Measurements from ENCODE around the gene RALY. TPM values are rescaled to one million over a fixed set of nuclear protein-coding genes. Genes with fewer than 3 reads are reported as not detected.

Gene RALY
- total RNA-seq, 1 donor from 2014 or later, result 153 TPM

DNA sequence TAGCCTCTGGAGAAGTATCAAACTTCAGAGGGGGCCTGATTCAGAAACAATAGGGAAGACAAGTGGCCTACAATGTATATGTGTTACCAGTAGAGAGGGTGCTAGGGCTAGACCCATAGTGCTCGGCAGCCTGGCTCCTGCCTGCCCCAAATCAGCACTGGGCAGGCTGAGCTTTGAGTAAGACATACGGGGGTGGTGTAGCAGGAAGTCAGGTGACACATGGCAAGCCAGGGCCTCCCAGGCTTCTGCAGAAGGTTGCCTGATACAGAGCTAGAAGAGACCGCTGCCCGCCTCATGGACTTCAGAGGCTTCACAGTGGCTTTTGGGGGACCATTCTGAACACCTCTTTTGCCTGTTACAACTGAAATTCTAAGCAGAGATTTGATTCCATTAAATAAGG, 43.4 kb downstream of the RALY start:
- Mint-ChIP-seq H3K36me3 (ENCODE audit: low read depth) (peaks cover 19% of the 10 kb centered on the region), H3K4me3 (peak overlapping the region; percentile 60), H3K27me3 (no peaks in the 10 kb centered on the region), H3K9me3 (no peaks in the 10 kb centered on the region), H3K27ac (peak overlapping the region; percentile 76), H3K4me1 (peaks cover 36% of the 10 kb centered on the region)
- intact Hi-C loops (cut with micrococcal nuclease), result no loop called here
- DNase-seq, result peak; percentile 80

DNA sequence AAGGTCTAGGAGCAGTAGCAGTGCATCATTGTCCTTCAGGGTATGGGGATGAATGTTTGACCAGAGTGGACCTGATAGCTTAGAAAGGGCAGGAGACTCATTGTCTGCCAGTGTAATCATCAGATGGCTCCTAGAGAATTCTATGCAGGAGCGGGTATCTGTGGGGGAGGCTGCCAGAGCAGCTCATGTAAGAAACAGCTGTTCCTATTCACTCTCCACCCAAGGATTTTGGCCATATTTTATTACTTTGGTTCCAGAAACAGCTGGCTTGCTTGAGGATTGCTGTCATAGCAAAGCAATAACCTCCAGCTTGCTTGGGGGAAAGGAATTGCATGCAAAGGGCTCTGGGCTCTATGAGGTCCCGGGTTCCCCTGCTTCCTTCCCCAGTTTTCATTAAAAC, 44.1 kb downstream of the RALY start:
- peaks cover 35% of the 10 kb centered on the region for H3K4me1 Mint-ChIP-seq
- H3K27me3 Mint-ChIP-seq, result no peaks in the 10 kb centered on the region
- H3K36me3 Mint-ChIP-seq (ENCODE audit: low read depth), result peaks cover 16% of the 10 kb centered on the region
- intact Hi-C loops (cut with micrococcal nuclease), result no loop called here
- no peak overlapping the region for H3K4me3 Mint-ChIP-seq
- DNase-seq, result no peak
- H3K27ac Mint-ChIP-seq, result no peak overlapping the region
- no peaks in the 10 kb centered on the region for H3K9me3 Mint-ChIP-seq

DNA sequence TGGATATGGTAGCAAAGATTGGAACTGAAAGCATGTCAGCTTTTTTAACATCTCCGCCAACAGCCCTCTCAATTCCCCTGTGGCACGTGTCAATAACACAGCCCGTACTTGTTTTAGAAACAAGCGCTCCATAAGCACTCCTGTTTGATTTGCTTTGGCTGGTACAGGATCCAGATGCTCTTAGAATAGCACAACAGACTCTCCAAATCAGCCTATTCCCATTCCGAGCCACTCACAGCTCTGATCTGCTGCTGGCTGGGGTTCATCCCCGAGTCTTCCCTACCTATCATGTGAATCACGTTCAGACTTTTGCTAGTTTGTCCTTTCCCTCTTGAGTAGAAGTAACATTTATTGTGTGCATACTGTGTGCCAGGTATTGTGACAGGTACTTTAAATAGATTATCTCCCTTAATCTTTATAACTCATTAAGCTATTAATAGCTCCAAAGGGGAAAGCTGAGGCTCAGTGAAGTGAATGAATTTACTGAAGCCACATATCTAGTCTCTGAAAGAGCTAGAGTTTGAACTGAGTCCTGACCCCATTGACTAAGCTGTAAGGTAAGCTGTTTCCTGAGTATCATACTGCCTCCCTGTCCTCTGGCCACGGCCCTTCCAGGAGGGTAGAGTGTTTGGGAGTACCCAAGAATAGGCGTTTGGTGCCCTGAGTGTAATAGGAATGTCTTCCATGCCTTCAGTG, 46.7 kb downstream of the RALY start:
- H3K9me3 Mint-ChIP-seq, result no peaks in the 10 kb centered on the region
- intact Hi-C loops (cut with micrococcal nuclease), result no loop called here
- no peak overlapping the region for H3K4me3 Mint-ChIP-seq
- DNase-seq, result no peak
- H3K27ac Mint-ChIP-seq, result no peak overlapping the region
- peaks cover 33% of the 10 kb centered on the region for H3K4me1 Mint-ChIP-seq
- H3K36me3 Mint-ChIP-seq (ENCODE audit: low read depth), result peaks cover 9% of the 10 kb centered on the region
- H3K27me3 Mint-ChIP-seq, result no peaks in the 10 kb centered on the region

DNA sequence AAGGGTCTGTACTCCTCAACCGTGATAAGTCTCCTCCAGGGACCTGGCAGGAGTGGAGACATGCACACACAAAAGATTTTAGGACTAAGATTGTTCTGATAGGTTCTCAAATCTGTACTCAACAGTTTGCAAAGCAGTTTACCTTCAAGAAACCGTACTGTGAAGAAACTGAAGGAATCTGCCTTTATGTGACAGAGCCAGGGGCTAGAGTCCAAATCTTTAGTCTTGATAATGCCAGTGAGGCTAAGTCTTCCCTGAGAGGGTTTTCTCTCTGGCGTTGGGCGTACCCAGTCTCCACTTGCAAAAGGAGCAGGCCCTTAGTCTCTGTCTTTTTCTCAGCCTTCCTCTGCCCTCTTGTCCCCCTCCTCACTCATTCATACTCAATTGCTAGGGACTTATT, 47.5 kb downstream of the RALY start:
- no peaks in the 10 kb centered on the region for H3K9me3 Mint-ChIP-seq
- no peaks in the 10 kb centered on the region for H3K27me3 Mint-ChIP-seq
- H3K36me3 Mint-ChIP-seq (ENCODE audit: low read depth), result peaks cover 12% of the 10 kb centered on the region
- no peak overlapping the region for H3K27ac Mint-ChIP-seq
- intact Hi-C loops (cut with micrococcal nuclease), result no loop called here
- H3K4me1 Mint-ChIP-seq, result peaks cover 28% of the 10 kb centered on the region
- no peak overlapping the region for H3K4me3 Mint-ChIP-seq
- DNase-seq, result no peak

DNA sequence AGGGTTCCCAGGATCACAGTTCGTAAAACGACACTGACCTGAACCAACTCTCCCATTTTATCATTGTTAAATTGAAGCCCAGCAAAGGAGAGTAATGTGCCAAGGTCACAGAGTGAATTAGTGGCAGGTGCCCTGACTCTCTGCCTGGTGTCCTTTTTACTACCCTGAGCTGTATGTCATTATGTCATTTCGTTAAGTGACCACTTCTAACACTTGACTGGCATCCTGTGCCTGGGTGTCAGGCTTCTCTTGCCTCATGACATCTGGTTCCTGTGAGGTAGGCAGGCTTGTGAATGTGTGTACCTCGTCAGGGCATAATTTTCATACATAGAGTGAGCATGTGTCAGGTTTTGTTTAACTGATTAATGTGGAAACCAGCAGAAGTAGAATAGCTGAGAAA, 48.6 kb downstream of the RALY start:
- H3K4me1 Mint-ChIP-seq, result peaks cover 18% of the 10 kb centered on the region
- H3K9me3 Mint-ChIP-seq, result no peaks in the 10 kb centered on the region
- no peak overlapping the region for H3K27ac Mint-ChIP-seq
- DNase-seq, result no peak
- peaks cover 12% of the 10 kb centered on the region for H3K36me3 Mint-ChIP-seq (ENCODE audit: low read depth)
- intact Hi-C loops (cut with micrococcal nuclease), result no loop called here
- no peaks in the 10 kb centered on the region for H3K27me3 Mint-ChIP-seq
- H3K4me3 Mint-ChIP-seq, result no peak overlapping the region

DNA sequence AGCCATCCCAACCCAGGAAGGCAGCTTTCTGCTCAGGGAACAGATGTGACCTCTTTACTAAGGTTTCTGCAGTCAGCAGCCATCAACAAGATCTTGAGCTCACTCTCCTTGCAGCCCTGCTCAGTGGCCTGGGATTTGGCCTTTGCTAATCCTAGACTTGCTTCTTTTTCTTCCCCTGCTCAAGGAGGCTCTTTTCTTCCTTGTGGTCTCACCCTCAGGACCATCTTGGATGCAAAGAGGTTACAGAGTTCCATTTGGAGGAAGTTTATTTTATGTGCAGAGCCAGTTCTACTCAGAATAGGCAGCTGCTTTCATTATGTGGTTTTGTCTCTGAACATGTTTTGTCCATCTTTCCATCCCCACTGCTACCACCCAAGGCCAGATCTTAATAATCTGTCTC, 49.3 kb downstream of the RALY start:
- Mint-ChIP-seq H3K27me3 (no peaks in the 10 kb centered on the region), H3K4me3 (no peak overlapping the region), H3K27ac (no peak overlapping the region), H3K4me1 (peaks cover 13% of the 10 kb centered on the region), H3K9me3 (no peaks in the 10 kb centered on the region), H3K36me3 (ENCODE audit: low read depth) (peaks cover 14% of the 10 kb centered on the region)
- intact Hi-C loops (cut with micrococcal nuclease), result no loop called here
- no peak for DNase-seq

DNA sequence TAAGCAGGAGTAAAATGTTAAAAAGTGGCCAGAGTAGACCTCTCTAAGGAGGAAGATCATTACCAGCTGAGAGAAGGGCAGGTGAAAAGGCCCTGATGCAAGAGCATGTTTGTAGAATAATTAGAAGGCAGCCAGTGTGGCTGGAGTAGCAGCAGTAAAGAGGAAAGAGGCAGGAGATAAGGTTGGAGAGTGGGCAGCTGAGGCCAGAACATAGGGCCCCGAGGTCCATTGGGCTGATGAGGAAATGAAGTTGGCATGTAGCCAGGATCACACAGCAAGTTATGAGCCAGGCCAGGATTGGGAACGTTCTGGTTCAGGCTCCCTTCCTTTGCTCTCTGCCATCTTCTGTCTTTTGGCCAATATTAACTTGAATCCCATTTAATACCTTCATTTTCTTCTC, 51.6 kb downstream of the RALY start:
- no peaks in the 10 kb centered on the region for H3K27me3 Mint-ChIP-seq
- no peak overlapping the region for H3K27ac Mint-ChIP-seq
- no peak for DNase-seq
- peaks cover 12% of the 10 kb centered on the region for H3K36me3 Mint-ChIP-seq (ENCODE audit: low read depth)
- intact Hi-C loops (cut with micrococcal nuclease), result no loop called here
- no peaks in the 10 kb centered on the region for H3K9me3 Mint-ChIP-seq
- no peak overlapping the region for H3K4me3 Mint-ChIP-seq
- H3K4me1 Mint-ChIP-seq, result peaks cover 18% of the 10 kb centered on the region

DNA sequence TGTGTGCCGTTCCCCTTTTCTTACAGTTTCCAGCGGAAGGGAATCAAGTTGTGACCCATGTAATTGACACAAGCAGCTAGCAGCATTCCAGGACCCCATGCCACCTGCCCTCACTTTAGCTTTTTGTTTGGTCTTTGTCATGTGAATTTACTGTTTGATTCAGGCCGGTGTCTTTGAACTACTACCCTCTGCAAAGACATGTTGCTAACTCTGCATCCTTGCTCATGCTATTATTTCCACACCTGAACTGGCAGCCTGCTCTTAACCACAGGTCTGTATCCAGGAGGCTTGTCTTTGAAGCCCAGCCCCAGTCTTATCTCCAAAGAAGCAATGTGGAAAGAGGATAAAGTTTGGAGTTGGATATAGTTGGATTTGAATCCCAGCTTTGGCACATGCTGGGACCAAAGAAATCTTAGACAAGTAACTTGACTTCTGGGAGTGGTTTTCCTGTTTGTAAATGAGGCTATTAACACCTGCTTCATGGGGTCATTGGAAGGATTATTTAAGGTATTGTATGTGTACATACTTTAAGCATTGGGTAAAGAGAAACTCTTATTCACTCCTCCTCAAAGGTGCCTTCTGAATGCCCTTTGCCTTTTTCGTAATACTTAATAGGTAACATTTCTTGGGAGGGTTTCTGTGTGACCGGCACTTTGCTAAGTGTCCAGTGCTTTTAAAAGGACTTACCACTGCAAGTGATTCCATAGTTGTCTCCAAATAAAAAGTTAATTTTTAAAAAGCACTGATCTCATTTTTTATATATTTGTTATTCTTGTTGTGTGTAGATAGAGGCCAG, 52.4 kb downstream of the RALY start:
- intact Hi-C loops (cut with micrococcal nuclease), result no loop called here
- Mint-ChIP-seq H3K4me1 (peaks cover 19% of the 10 kb centered on the region), H3K4me3 (no peak overlapping the region), H3K27ac (peak overlapping the region; percentile 22), H3K27me3 (no peaks in the 10 kb centered on the region), H3K9me3 (no peaks in the 10 kb centered on the region), H3K36me3 (ENCODE audit: low read depth) (peaks cover 12% of the 10 kb centered on the region)
- no peak for DNase-seq

DNA sequence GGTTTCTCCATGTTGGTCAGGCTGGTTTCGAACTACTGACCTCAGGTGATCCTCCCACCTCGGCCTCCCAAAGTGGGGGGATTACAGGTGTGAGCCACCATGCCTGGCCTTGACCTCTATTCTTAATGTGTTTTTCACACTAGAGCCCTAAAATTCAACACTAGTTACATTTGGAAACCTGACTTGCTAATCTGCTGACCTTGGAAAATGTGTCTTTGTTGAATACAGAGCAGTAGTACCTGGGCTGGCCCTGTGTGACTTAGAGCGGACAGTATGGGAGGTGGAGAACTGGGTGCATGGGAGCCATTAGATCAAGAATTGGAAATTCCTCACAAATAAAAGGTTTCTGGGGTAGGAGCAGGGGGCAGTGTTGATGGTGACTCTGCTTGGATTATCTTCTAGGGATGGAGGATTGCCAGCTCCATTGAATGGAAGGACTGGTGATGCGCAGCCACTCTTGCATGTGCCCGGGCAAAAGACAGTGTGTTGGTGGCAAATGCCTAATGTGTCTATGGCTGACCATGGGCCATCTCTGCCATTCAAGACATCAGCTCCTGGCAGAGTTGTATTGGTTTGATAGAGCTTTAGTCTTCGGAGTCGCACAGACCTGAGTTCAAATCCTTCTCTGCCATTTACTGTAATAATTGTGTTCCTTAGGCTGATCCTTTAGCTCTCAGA, 53.4 kb downstream of the RALY start:
- Mint-ChIP-seq H3K4me1 (peaks cover 18% of the 10 kb centered on the region), H3K27me3 (no peaks in the 10 kb centered on the region)

DNA sequence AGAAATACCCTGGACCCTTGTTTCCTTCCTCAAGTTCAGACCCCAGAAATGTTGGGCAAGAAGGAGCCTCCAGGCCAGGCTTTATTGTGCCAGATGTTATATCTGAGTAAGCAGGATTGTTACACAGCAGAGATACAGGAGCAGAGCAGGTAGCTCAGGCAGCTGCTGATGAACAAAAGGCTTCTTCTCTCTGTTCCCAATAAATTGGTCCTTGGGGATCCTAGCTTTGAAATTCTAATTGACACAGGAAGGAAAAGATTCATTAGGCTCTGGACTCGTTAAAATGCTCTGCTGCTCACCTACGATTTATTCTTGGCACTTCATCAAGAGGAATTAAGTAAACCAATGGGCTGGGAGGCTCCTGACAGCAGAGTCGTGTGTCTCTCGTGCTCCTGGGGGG, 54.2 kb downstream of the RALY start:
- no peak overlapping the region for H3K27ac Mint-ChIP-seq
- peaks cover 18% of the 10 kb centered on the region for H3K4me1 Mint-ChIP-seq
- no peak for DNase-seq
- intact Hi-C loops (cut with micrococcal nuclease), result no loop called here
- no peaks in the 10 kb centered on the region for H3K9me3 Mint-ChIP-seq
- H3K36me3 Mint-ChIP-seq (ENCODE audit: low read depth), result peaks cover 12% of the 10 kb centered on the region
- H3K4me3 Mint-ChIP-seq, result no peak overlapping the region
- H3K27me3 Mint-ChIP-seq, result no peaks in the 10 kb centered on the region

More for the DNA sequence above, 53.4 kb downstream of the RALY start:
- intact Hi-C loops (cut with micrococcal nuclease), result no loop called here
- DNase-seq, result no peak
- Mint-ChIP-seq H3K9me3 (no peaks in the 10 kb centered on the region), H3K4me3 (no peak overlapping the region), H3K27ac (no peak overlapping the region), H3K36me3 (ENCODE audit: low read depth) (peaks cover 12% of the 10 kb centered on the region)

DNA sequence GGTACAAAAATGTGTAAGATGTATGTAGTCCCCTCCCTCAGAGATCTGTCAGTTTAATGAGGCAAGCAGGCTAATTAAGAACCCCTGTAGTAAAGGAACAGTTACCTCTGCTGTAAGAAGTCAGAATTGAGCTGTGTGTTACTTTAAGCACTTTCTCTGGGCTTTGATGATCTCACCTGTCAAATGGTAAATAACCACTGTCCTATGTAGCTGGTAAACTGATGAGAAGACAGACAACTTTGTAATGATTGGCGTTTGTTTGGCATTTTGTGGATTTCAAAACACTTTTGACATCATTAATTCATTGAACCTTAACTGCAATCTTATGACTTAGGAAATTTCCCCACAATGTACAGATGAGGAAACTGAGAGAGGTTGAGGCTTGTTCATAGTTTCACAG, 55.7 kb downstream of the RALY start:
- Mint-ChIP-seq H3K4me1 (peaks cover 19% of the 10 kb centered on the region), H3K4me3 (no peak overlapping the region), H3K9me3 (no peaks in the 10 kb centered on the region), H3K27ac (no peak overlapping the region), H3K27me3 (no peaks in the 10 kb centered on the region), H3K36me3 (ENCODE audit: low read depth) (peaks cover 6% of the 10 kb centered on the region)
- intact Hi-C loops (cut with micrococcal nuclease), result no loop called here
- no peak for DNase-seq

DNA sequence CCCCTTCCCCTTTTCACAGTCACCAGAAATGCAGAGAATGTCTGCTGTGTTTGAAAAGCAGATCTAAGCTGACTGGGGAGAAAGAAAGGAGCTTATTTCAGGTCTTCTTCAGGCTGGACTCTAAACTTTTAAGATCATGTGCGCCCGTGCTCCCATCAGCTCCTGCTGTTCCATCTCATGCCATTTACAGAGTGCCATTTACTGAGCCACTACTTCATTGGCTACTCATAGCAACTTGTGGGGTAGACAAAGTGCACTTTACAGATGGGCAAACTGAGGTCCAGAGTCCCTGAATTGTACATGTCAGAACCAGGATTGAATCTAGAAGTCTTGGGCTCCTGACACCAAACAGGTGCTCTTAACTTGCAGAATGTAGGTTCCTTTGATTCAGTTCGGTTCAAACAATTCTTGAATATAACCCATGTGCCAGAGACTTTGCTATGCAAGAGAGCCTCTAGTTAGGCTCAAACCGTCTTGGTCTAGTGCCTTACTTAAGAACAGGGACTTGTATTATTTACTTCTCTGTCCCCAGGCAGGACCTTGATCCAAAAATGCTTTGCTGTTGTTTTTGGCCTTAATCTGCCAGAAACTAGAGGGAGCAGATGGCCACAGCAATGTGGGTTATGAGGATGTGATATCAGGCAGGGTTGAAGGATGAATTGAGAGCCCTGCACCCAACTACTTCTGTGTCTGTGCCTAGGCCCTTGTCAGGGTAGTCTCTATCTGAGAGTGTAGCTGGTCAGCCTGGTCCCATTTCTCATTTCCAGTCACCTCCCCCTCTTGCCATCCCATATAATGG, 56.4 kb downstream of the RALY start:
- Mint-ChIP-seq H3K9me3 (no peaks in the 10 kb centered on the region), H3K27me3 (no peaks in the 10 kb centered on the region)

DNA sequence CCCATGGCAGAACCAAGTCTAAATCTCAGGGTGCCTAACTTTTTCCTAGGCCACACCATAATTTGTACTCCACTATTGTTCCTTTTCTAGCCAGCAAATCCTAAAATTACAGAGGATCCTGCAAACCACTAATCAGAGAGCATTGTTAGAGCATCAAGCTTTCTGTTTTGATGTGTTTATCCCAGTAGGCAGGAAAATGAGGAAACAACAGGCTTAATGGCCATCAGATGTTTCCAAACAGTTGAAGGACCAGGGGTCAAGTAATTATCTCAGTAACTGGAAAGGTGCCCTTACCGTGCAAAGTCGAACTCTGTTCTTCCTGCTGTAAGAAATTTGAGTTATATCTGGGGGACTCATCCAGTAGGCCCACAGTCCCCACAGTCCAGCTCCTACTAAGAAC, 58.7 kb downstream of the RALY start:
- intact Hi-C loops (cut with micrococcal nuclease), result no loop called here
- Mint-ChIP-seq H3K4me1 (peaks cover 22% of the 10 kb centered on the region), H3K36me3 (ENCODE audit: low read depth) (peaks cover 2% of the 10 kb centered on the region), H3K27me3 (no peaks in the 10 kb centered on the region), H3K4me3 (no peak overlapping the region), H3K9me3 (no peaks in the 10 kb centered on the region), H3K27ac (no peak overlapping the region)
- no peak for DNase-seq

More for the DNA sequence above, 56.4 kb downstream of the RALY start:
- Mint-ChIP-seq H3K27ac (no peak overlapping the region), H3K4me3 (no peak overlapping the region), H3K4me1 (peaks cover 22% of the 10 kb centered on the region), H3K36me3 (ENCODE audit: low read depth) (peaks cover 6% of the 10 kb centered on the region)
- no peak for DNase-seq
- intact Hi-C loops (cut with micrococcal nuclease), result no loop called here
